Esophagus (tissue), 2 donors: Measurements from ENCODE around the gene NRG2. TPM values are rescaled to one million over a fixed set of nuclear protein-coding genes. Genes with fewer than 3 reads are reported as not detected.

Experiments
- H3K27ac ChIP-seq, 2 donors: one replicate each; pipeline ENCODE4 v1.5.1; 2013; ENCODE audit warnings: low read depth in 2 of 2, mild to moderate bottlenecking in 2 of 2, inconsistent platforms in 1 of 2, low read length in 1 of 2, moderate library complexity in 1 of 2
- H3K27me3 ChIP-seq, 2 donors: one replicate each; pipeline ENCODE4 v1.6.1; 2013; ENCODE audit warnings: low read length in 2 of 2, control low read depth in 1 of 2, mild to moderate bottlenecking in 1 of 2; ENCODE audit not compliant: insufficient read depth in 2 of 2, control insufficient read depth in 1 of 2
- H3K36me3 ChIP-seq, 2 donors: one replicate each; pipeline ENCODE4 v1.6.1; 2013; ENCODE audit warnings: low read length in 1 of 2; ENCODE audit not compliant: control insufficient read depth in 2 of 2, insufficient read depth in 2 of 2
- H3K4me1 ChIP-seq, 2 donors: one replicate each; pipeline ENCODE4 v1.6.1; 2013; ENCODE audit warnings: low read length in 1 of 2; ENCODE audit not compliant: control insufficient read depth in 2 of 2, insufficient read depth in 2 of 2
- H3K4me3 ChIP-seq, 2 donors: one replicate each; pipeline ENCODE4 v1.5.1; 2013; ENCODE audit warnings: low read length in 2 of 2, mild to moderate bottlenecking in 2 of 2, low read depth in 1 of 2, moderate library complexity in 1 of 2
- H3K9me3 ChIP-seq, 2 donors: one replicate each; pipeline ENCODE4 v1.6.1; 2013; ENCODE audit warnings: mild to moderate bottlenecking in 2 of 2, low read depth in 1 of 2, low read length in 1 of 2, moderate library complexity in 1 of 2; ENCODE audit not compliant: control insufficient read depth in 2 of 2, insufficient read depth in 1 of 2
- whole genome bisulfite sequencing, 2 donors: extraction: QIAGEN DNeasy Blood & Tissue Kit; methylation state at CpG; one replicate each; pipeline ENCODE4 v1.1.7; 2013; 5-methylcytosine and 5-hydroxymethylcytosine counted together
- polyA plus RNA-seq, 2 donors: library from polyadenylated mRNA; stranded (reverse); fragments of 200-250 nt; gene quantifications; one replicate each; pipeline ENCODE4 v1.2.3, GENCODE V29; 2013
- donor health status: healthy with polysubstance abuse.
- donor health status: Bipolar disorder and iron deficiency.

The NRG2 gene
- polyA plus RNA-seq, 2 donors: 1.7 to 1.8 TPM

GRCh38 chr5:139867109-139867508, 176.0 kb downstream of the NRG2 start:
- H3K27me3 ChIP-seq: no peaks in the 10 kb centered on the region
- H3K4me1 ChIP-seq: peaks cover 0 to 8% of the 10 kb centered on the region in 2 donors
- no peak overlapping the region for H3K4me3 ChIP-seq
- no peak overlapping the region for H3K27ac ChIP-seq
- H3K36me3 ChIP-seq: no peaks in the 10 kb centered on the region
- H3K9me3 ChIP-seq: no peaks in the 10 kb centered on the region
- WGBS, 2 donors: 62 to 73% methylated on average over 2 of the region's 2 CpGs

GRCh38 chr5:139864716-139865483, 178.2 kb downstream of the NRG2 start:
- no peaks in the 10 kb centered on the region for H3K9me3 ChIP-seq
- H3K36me3 ChIP-seq: no peaks in the 10 kb centered on the region
- no peak overlapping the region for H3K27ac ChIP-seq
- H3K27me3 ChIP-seq: no peaks in the 10 kb centered on the region
- WGBS, 2 donors: 52 to 66% methylated on average over 12 of the region's 12 CpGs
- peaks cover 0 to 6% of the 10 kb centered on the region in 2 donors for H3K4me1 ChIP-seq
- H3K4me3 ChIP-seq: no peak overlapping the region

- no peaks in the 10 kb centered on the region for H3K27me3 ChIP-seq
- H3K36me3 ChIP-seq: no peaks in the 10 kb centered on the region
- peaks cover 0 to 3% of the 10 kb centered on the region in 2 donors for H3K4me1 ChIP-seq
- WGBS, 2 donors: 19 to 26% methylated on average over 5 of the region's 5 CpGs
- no peaks in the 10 kb centered on the region for H3K9me3 ChIP-seq
- no peak overlapping the region for H3K4me3 ChIP-seq
- peak overlapping the region in 1 of 2 donors; percentile 21 for H3K27ac ChIP-seq
These were observed 179.1 kb downstream of the NRG2 start for GRCh38 chr5:139863855-139864558.

GRCh38 chr5:139863361-139863760, 179.7 kb downstream of the NRG2 start:
- Histone ChIP-seq H3K27me3 (no peaks in the 10 kb centered on the region), H3K4me1 (peaks cover 0 to 3% of the 10 kb centered on the region in 2 donors), H3K9me3 (no peaks in the 10 kb centered on the region), H3K27ac (peak overlapping the region in 1 of 2 donors; percentile 21), H3K4me3 (no peak overlapping the region), H3K36me3 (no peaks in the 10 kb centered on the region)
- 37 to 67% methylated on average over 9 of the region's 9 CpGs for WGBS, 2 donors

GRCh38 chr5:139862803-139863202, 180.3 kb downstream of the NRG2 start:
- Histone ChIP-seq H3K4me3 (no peak overlapping the region), H3K36me3 (no peaks in the 10 kb centered on the region), H3K9me3 (no peaks in the 10 kb centered on the region), H3K27ac (no peak overlapping the region), H3K27me3 (no peaks in the 10 kb centered on the region), H3K4me1 (peaks cover 0 to 3% of the 10 kb centered on the region in 2 donors)
- 70 to 75% methylated on average over 2 of the region's 2 CpGs for WGBS, 2 donors

GRCh38 chr5:139862313-139862712, 180.8 kb downstream of the NRG2 start:
- no peak overlapping the region for H3K4me3 ChIP-seq
- peaks cover 0 to 3% of the 10 kb centered on the region in 2 donors for H3K4me1 ChIP-seq
- H3K9me3 ChIP-seq: no peaks in the 10 kb centered on the region
- H3K27ac ChIP-seq: no peak overlapping the region
- no peaks in the 10 kb centered on the region for H3K27me3 ChIP-seq
- WGBS, 2 donors: 91% methylated on average over 2 of the region's 2 CpGs
- no peaks in the 10 kb centered on the region for H3K36me3 ChIP-seq

- H3K4me1 ChIP-seq: peaks cover 0 to 3% of the 10 kb centered on the region in 2 donors
- H3K36me3 ChIP-seq: no peaks in the 10 kb centered on the region
- H3K4me3 ChIP-seq: no peak overlapping the region
- WGBS, 2 donors: 86 to 95% methylated on average over 4 of the region's 4 CpGs
- no peaks in the 10 kb centered on the region for H3K9me3 ChIP-seq
- no peaks in the 10 kb centered on the region for H3K27me3 ChIP-seq
- no peak overlapping the region for H3K27ac ChIP-seq
These were observed 181.3 kb downstream of the NRG2 start for GRCh38 chr5:139861889-139862207.

- WGBS, 2 donors: 71 to 74% methylated on average over 15 of the region's 15 CpGs
These were observed 181.8 kb downstream of the NRG2 start for GRCh38 chr5:139861021-139861888.

GRCh38 chr5:139859013-139859412, 184.1 kb downstream of the NRG2 start:
- Histone ChIP-seq H3K27ac (no peak overlapping the region), H3K9me3 (no peaks in the 10 kb centered on the region), H3K27me3 (no peaks in the 10 kb centered on the region), H3K4me1 (peaks cover 0 to 3% of the 10 kb centered on the region in 2 donors), H3K4me3 (no peak overlapping the region), H3K36me3 (no peaks in the 10 kb centered on the region)
- 88 to 98% methylated on average over 2 of the region's 2 CpGs for WGBS, 2 donors

More at GRCh38 chr5:139861021-139861888, 181.8 kb downstream of the NRG2 start:
- Histone ChIP-seq H3K4me1 (peaks cover 0 to 3% of the 10 kb centered on the region in 2 donors), H3K9me3 (no peaks in the 10 kb centered on the region), H3K36me3 (no peaks in the 10 kb centered on the region), H3K4me3 (no peak overlapping the region), H3K27ac (no peak overlapping the region), H3K27me3 (no peaks in the 10 kb centered on the region)
